Stimulated activated CD8-positive, alpha-beta memory T cell treated with anti-CD3 and anti-CD28 coated beads, Interleukin-2, amount 100 ng/mL, for 1 hour (primary cell): Measurements from ENCODE around the gene CNTNAP2.

Experiments
- DNase-seq, 2 donors: peaks; one replicate each; pipeline ENCODE4 v3.0.0-alpha.2; 2020; ENCODE audit warnings: low read depth in 2 of 2

The CNTNAP2 gene

GRCh38 chr7:147833970-147834369, 1717.4 kb downstream of the CNTNAP2 start:
- no peak for DNase-seq

GRCh38 chr7:147852833-147853232, 1736.2 kb downstream of the CNTNAP2 start:
- DNase-seq, result no peak

GRCh38 chr7:147857152-147858140, 1740.8 kb downstream of the CNTNAP2 start:
- DNase-seq, result no peak

GRCh38 chr7:147858421-147858820, 1741.8 kb downstream of the CNTNAP2 start:
- no peak for DNase-seq

- DNase-seq, result no peak
Observed at GRCh38 chr7:147859033-147859432, 1742.4 kb downstream of the CNTNAP2 start.

- DNase-seq, result no peak
Observed at GRCh38 chr7:147859486-147859885, 1742.9 kb downstream of the CNTNAP2 start.

- no peak for DNase-seq
Observed at GRCh38 chr7:147861058-147861716, 1744.6 kb downstream of the CNTNAP2 start.

GRCh38 chr7:147861945-147862344, 1745.3 kb downstream of the CNTNAP2 start:
- DNase-seq, result no peak

GRCh38 chr7:147869456-147869855, 1752.9 kb downstream of the CNTNAP2 start:
- no peak for DNase-seq

- DNase-seq, result no peak
Observed at GRCh38 chr7:147878912-147879661, 1762.5 kb downstream of the CNTNAP2 start.

- no peak for DNase-seq
Observed at GRCh38 chr7:147885869-147886268, 1769.3 kb downstream of the CNTNAP2 start.

- DNase-seq, result no peak
Observed at GRCh38 chr7:147894271-147894670, 1777.7 kb downstream of the CNTNAP2 start.

- DNase-seq, result no peak
Observed at GRCh38 chr7:147896121-147896520, 1779.5 kb downstream of the CNTNAP2 start.

- no peak for DNase-seq
Observed at GRCh38 chr7:147903536-147904218, 1787.1 kb downstream of the CNTNAP2 start.

- DNase-seq, result no peak
Observed at GRCh38 chr7:147904219-147904576, 1787.6 kb downstream of the CNTNAP2 start.

GRCh38 chr7:147909431-147910148, 1793.0 kb downstream of the CNTNAP2 start:
- DNase-seq, result no peak

GRCh38 chr7:147911201-147911601, 1794.6 kb downstream of the CNTNAP2 start:
- DNase-seq, result no peak

GRCh38 chr7:147912291-147912690, 1795.7 kb downstream of the CNTNAP2 start:
- DNase-seq, result no peak

GRCh38 chr7:147912946-147913638, 1796.5 kb downstream of the CNTNAP2 start:
- DNase-seq, result no peak

- DNase-seq, result no peak
Observed at GRCh38 chr7:147915781-147916180, 1799.2 kb downstream of the CNTNAP2 start.
